Lower leg skin (tissue), 3 donors: ENCODE results near the gene NFE2L2.

Experiments used
- CTCF ChIP-seq, 3 donors: fragments of 450-650 bp; IDR thresholded peaks; one replicate each; pipeline ENCODE4 v1.5.1; 2016; ENCODE audit warnings: antibody characterized with exemption in 3 of 3, mild to moderate bottlenecking in 3 of 3, moderate library complexity in 2 of 3
- POLR2A ChIP-seq, 2 donors: fragments of 450-650 bp; IDR thresholded peaks; one replicate each; pipeline ENCODE4 v1.6.1; 2016 to 2017; ENCODE audit warnings: antibody characterized with exemption in 2 of 2, mild to moderate bottlenecking in 1 of 2, moderate library complexity in 1 of 2

- TF ChIP-seq CTCF (IDR thresholded peaks at IDR 0.05) = no peak
- no peak for TF ChIP-seq POLR2A (IDR thresholded peaks at IDR 0.05)
Measured at GRCh38 chr2:177265824-177266817, 1.6 kb upstream of the NFE2L2 start.
